Neural cell (in vitro differentiated cells): Measurements from ENCODE around the gene DENND4B. TPM values are rescaled to one million over a fixed set of nuclear protein-coding genes. Genes with fewer than 3 reads are reported as not detected.
A peak's percentile ranks its signal among the peaks of the same experiment; 100 is the strongest.

ENCODE experiments used
- H2AFZ ChIP-seq: fragments of 200-600, 300-800 bp; sonication (generic), shearing (Covaris generic); 2 replicates; pipeline ENCODE4 v1.6.0; 2014; ENCODE audit warnings: low read depth, mild to moderate bottlenecking, antibody characterized with exemption, low read length, moderate library complexity
- H3F3A ChIP-seq: fragments of 200-600 bp; shearing (Covaris generic); 2 replicates; pipeline ENCODE4 v1.6.1; 2016; ENCODE audit warnings: mild to moderate bottlenecking, moderate library complexity, mixed read lengths, antibody characterized with exemption, low read length; ENCODE audit not compliant: insufficient read depth, poor library complexity, severe bottlenecking
- H3K27ac ChIP-seq: fragments of 200-600, 300-800 bp; sonication (generic), shearing (Covaris generic); 2 replicates; pipeline ENCODE4 v1.5.1; 2014; ENCODE audit warnings: mild to moderate bottlenecking, low read length, moderate library complexity
- H3K27me3 ChIP-seq: fragments of 300-800, 200-600 bp; sonication (generic), shearing (Covaris generic); 2 replicates; pipeline ENCODE4 v1.6.0; 2014; ENCODE audit warnings: mild to moderate bottlenecking, low read depth, low read length, moderate library complexity; ENCODE audit not compliant: insufficient read depth
- H3K36me3 ChIP-seq: fragments of 300-800, 200-600 bp; sonication (generic), shearing (Covaris generic); 2 replicates; pipeline ENCODE4 v1.5.1; 2014; ENCODE audit warnings: mild to moderate bottlenecking, antibody characterized with exemption, low read length, moderate library complexity; ENCODE audit not compliant: insufficient read depth
- H3K4me2 ChIP-seq: fragments of 300-800, 200-600 bp; sonication (generic), shearing (Covaris generic); 2 replicates; pipeline ENCODE4 v1.6.0; 2014; ENCODE audit warnings: mild to moderate bottlenecking, low read length
- H3K4me3 ChIP-seq: fragments of 300-800, 200-600 bp; sonication (generic), shearing (Covaris generic); 2 replicates; pipeline ENCODE4 v1.5.1; 2014; ENCODE audit warnings: mild to moderate bottlenecking, low read length, moderate library complexity
- H3K79me2 ChIP-seq: fragments of 200-600 bp; shearing (Covaris generic); replicated peaks from 2 replicates; pipeline ENCODE4 v1.6.0; 2014; ENCODE audit warnings: mild to moderate bottlenecking, low read length, moderate library complexity; ENCODE audit not compliant: insufficient read depth
- H3K9ac ChIP-seq: fragments of 300-800, 200-600 bp; sonication (generic), shearing (Covaris generic); 2 replicates; pipeline ENCODE4 v1.6.1; 2016; ENCODE audit warnings: mild to moderate bottlenecking, low read length, mixed read lengths
- H3K9me2 ChIP-seq: fragments of 200-600 bp; shearing (Covaris generic); 2 replicates; pipeline ENCODE4 v1.6.1; 2016; ENCODE audit warnings: mild to moderate bottlenecking, low read length, mixed read lengths; ENCODE audit not compliant: insufficient read depth
- H3K9me3 ChIP-seq: fragments of 200-600, 300-800 bp; sonication (generic), shearing (Covaris generic); 2 replicates; pipeline ENCODE4 v1.6.1; 2016; ENCODE audit warnings: mild to moderate bottlenecking, mixed run types, low read length, moderate library complexity, mixed read lengths
- H4K20me1 ChIP-seq: fragments of 200-600 bp; shearing (Covaris generic); 2 replicates; pipeline ENCODE4 v1.6.1; 2016; ENCODE audit warnings: mild to moderate bottlenecking, mixed run types; ENCODE audit not compliant: insufficient read depth
- CTCF ChIP-seq: fragments of 450-650 bp; IDR thresholded peaks from 2 replicates; pipeline ENCODE4 v1.5.1; 2014; ENCODE audit warnings: antibody characterized with exemption, mild to moderate bottlenecking, moderate library complexity; ENCODE audit not compliant: poor library complexity, severe bottlenecking
- EP300 ChIP-seq: fragments of 450-650 bp; conservative IDR thresholded peaks from 2 replicates; pipeline ENCODE4 v1.6.1; 2014; ENCODE audit warnings: antibody characterized with exemption, mild to moderate bottlenecking, moderate library complexity; ENCODE audit not compliant: poor library complexity, severe bottlenecking
- EZH2 ChIP-seq: fragments of 200-600, 300-800 bp; shearing (Covaris generic), sonication (generic); IDR thresholded peaks from 2 replicates; pipeline ENCODE4 v1.6.1; 2014; ENCODE audit warnings: antibody characterized with exemption, low read length, borderline replicate concordance, mild to moderate bottlenecking; ENCODE audit not compliant: insufficient read depth, poor library complexity, severe bottlenecking
- MXI1 ChIP-seq: fragments of 450-650 bp; conservative IDR thresholded peaks from 2 replicates; pipeline ENCODE4 v1.6.1; 2014; ENCODE audit warnings: antibody characterized with exemption, mild to moderate bottlenecking; ENCODE audit not compliant: poor library complexity, severe bottlenecking
- POLR2AphosphoS5 ChIP-seq: IDR thresholded peaks from 2 replicates; pipeline ENCODE4 v1.6.1; 2012
- RAD21 ChIP-seq: fragments of 450-650 bp; conservative IDR thresholded peaks from 2 replicates; pipeline ENCODE4 v1.6.1; 2014; ENCODE audit warnings: antibody characterized with exemption, mild to moderate bottlenecking, moderate library complexity
- REST ChIP-seq: IDR thresholded peaks from 2 replicates; pipeline ENCODE4 v1.6.1; 2012; ENCODE audit warnings: borderline replicate concordance
- SMC3 ChIP-seq: fragments of 450-650 bp; conservative IDR thresholded peaks from 2 replicates; pipeline ENCODE4 v1.6.1; 2014; ENCODE audit warnings: antibody characterized with exemption, mild to moderate bottlenecking, moderate library complexity; ENCODE audit not compliant: poor library complexity
- TAF1 ChIP-seq: IDR thresholded peaks from 2 replicates; pipeline ENCODE4 v1.6.1; 2012; ENCODE audit warnings: low read depth
- polyA plus RNA-seq: library from polyadenylated mRNA; depleted of rRNA; stranded (reverse); fragments of >200 nt; gene quantifications from 2 replicates; pipeline ENCODE4 v1.2.3, GENCODE V29; 2014

Gene DENND4B
- polyA plus RNA-seq, 1 donor from 2014 or later = 25.3 TPM

GRCh38 chr1:153883223-153883622 lies 63.3 kb downstream of the DENND4B start:
- no peaks in the 10 kb centered on the region for H3K36me3 ChIP-seq
- peaks cover 59% of the 10 kb centered on the region for H3K79me2 ChIP-seq
- TF ChIP-seq TAF1 (no peak), EP300 (no peak), MXI1 (no peak), EZH2 (no peak)
- H3F3A ChIP-seq = no peaks in the 10 kb centered on the region
- no peaks in the 10 kb centered on the region for H3K27me3 ChIP-seq
- no peaks in the 10 kb centered on the region for H3K9me3 ChIP-seq
- no peak overlapping the region for H3K9ac ChIP-seq
- H3K27ac ChIP-seq = no peak overlapping the region
- no peaks in the 10 kb centered on the region for H4K20me1 ChIP-seq
- H3K9me2 ChIP-seq = no peaks in the 10 kb centered on the region
- H2AFZ ChIP-seq = no peak overlapping the region
- no peak overlapping the region for H3K4me2 ChIP-seq
- H3K4me3 ChIP-seq = no peak overlapping the region

- Histone ChIP-seq H3K9me2 (no peaks in the 10 kb centered on the region), H4K20me1 (no peaks in the 10 kb centered on the region), H3K79me2 (peaks cover 64% of the 10 kb centered on the region), H3K4me2 (peak overlapping the region; percentile 15), H3K27me3 (no peaks in the 10 kb centered on the region), H3K9me3 (no peaks in the 10 kb centered on the region), H3K36me3 (no peaks in the 10 kb centered on the region), H3K4me3 (peak overlapping the region; percentile 19), H2AFZ (no peak overlapping the region), H3K27ac (peak overlapping the region; percentile 97), H3K9ac (peak overlapping the region; percentile 66), H3F3A (no peaks in the 10 kb centered on the region)
- TF ChIP-seq CTCF (no peak), RAD21 (no peak), SMC3 (no peak), EZH2 (no peak), REST (no peak), MXI1 (no peak), EP300 (no peak), POLR2AphosphoS5 (no peak), TAF1 (no peak)
These were observed 64.1 kb downstream of the DENND4B start for GRCh38 chr1:153882296-153882912.
